Measurements from ENCODE around the gene USP10.
"Not testable (repeated sequence)": the region's sequence is repeated elsewhere in the genome, so short reads cannot be mapped to it uniquely, and the experiment has no call there.

USP10 gene

DNA sequence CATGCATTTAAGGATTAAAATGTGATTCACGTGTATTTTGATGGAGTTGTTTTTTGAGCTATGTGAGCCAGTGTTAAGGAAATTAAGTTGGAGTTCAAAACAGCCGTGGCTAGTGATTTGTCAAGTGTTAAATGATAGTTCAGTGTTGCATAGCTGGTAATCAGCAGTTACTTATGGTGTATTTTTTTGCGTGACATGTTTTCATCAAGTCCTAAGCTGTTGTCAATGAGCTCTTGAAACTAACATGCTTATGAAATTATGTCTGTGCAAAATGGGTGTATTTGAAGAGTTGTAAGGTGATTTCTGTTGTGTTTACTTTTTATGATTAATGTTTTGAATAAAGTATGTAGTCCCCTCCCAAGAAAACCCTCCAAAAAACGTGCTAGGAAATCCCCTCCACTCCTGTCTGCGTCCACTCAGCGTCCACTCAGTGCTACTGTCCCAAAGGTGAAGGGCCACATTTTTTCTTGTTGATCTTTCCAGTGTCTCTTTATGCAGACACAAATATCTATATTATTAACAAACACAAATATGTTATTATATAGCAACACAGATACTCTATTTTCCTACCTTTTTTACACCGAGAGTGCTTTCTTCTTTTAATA lies 30.0 kb downstream of the USP10 start:
- no peak for DNase-seq (ENCODE audit: low spot score)
- in situ Hi-C loops (cut with MboI; ENCODE audit: low sequenced_read_pairs, unreplicated experiment): loop anchor here (10.0 kb wide), 1 partner anchor 215 kb away; no protein-coding TSS in a partner anchor
- TF ChIP-seq, protein P1, sequence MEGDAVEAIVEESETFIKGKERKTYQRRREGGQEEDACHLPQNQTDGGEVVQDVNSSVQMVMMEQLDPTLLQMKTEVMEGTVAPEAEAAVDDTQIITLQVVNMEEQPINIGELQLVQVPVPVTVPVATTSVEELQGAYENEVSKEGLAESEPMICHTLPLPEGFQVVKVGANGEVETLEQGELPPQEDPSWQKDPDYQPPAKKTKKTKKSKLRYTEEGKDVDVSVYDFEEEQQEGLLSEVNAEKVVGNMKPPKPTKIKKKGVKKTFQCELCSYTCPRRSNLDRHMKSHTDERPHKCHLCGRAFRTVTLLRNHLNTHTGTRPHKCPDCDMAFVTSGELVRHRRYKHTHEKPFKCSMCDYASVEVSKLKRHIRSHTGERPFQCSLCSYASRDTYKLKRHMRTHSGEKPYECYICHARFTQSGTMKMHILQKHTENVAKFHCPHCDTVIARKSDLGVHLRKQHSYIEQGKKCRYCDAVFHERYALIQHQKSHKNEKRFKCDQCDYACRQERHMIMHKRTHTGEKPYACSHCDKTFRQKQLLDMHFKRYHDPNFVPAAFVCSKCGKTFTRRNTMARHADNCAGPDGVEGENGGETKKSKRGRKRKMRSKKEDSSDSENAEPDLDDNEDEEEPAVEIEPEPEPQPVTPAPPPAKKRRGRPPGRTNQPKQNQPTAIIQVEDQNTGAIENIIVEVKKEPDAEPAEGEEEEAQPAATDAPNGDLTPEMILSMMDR (IDR thresholded peaks at IDR 0.05; ENCODE audit: borderline replicate concordance, control extremely low read depth, extremely low read depth, insufficient read depth, missing control alignments): no peak

DNA sequence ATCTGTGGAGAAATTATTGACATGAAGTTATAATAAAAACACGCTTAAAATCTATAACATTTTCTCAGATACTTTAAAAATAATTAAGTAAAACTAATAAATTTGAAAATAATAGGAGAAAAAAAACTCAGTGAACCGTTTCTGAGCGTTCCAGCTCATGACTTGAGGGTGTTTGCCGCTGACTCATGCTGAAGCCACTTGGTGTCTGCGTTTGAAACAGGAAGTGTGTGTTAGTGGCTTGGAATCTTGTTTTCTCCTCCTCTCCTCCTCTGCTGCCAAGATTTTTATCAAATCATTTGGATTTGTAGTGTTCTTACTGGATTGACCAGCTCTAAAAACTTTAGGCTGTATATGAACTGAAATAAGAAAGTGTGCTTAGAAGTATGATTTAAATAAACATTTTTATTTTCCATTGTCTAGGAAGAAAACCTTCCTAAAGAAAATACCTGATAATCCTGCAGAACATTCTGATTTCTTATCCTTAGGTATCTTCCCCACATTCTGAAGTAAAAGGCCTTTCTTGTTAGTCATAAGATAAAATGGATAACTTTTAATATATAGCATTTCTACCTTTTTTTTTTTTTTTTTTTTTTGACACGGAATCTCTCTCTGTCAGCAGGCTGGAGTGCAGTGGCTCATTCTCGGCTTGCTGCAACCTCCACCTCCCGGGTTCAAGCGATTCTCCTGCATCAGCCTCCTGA lies 30.8 kb downstream of the USP10 start:
- in situ Hi-C loops (cut with MboI; ENCODE audit: low sequenced_read_pairs, unreplicated experiment): no loop called here
- TF ChIP-seq, protein P1 (IDR thresholded peaks at IDR 0.05; ENCODE audit: borderline replicate concordance, control extremely low read depth, extremely low read depth, insufficient read depth, missing control alignments): no peak
- DNase-seq (ENCODE audit: low spot score): peak; percentile 70

DNA sequence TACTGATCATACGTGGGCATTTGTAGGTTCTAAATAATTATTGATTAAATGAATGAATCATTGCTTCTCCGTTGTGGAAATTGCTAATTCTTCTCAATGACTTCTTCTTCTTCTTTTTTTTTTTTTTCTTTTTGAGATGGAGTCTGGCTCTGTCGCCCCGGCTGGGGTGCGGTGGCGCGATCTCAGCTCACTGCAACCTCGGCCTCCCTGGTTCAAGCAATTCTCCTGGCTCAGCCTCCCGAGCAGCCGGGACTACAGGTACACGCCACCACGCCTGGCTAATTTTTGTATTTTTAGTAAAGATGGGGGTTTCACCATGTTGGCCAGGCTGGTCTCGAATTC lies 32.5 kb downstream of the USP10 start:
- DNase-seq (ENCODE audit: low spot score); in situ Hi-C loops (cut with MboI; ENCODE audit: low sequenced_read_pairs, unreplicated experiment): not testable (repeated sequence)

DNA sequence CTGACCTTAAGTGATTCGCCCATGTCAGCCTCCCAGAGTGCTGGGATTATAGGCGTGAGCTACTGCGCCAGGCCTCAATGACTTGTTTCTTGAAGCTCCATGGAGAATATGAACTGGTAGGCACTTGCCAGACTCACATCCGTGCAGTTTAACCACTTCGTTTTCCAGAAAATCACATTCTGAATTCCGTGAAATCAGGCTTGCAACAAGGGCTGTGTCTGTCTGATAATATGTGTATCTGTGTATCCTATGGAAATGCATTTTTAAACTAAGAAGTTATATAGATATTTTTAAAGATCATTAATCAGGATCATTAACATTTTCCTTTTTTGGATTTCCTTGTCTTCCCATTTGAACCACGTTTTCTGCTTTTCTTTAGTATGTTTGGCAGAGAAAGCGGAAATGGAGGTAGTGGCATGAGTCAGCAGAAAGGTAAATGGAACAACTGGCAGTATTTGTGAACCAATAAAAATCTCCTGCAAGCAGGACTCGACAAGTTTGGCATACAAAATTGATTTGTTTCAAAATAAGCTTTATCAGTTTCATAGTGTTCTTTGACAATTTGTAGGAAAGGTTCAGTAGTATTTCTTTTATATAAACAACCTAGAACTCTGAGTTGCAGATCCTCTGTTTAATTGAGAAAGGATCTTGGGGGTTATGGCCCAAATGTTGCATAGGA lies 33.0 kb downstream of the USP10 start:
- in situ Hi-C loops (cut with MboI; ENCODE audit: low sequenced_read_pairs, unreplicated experiment): no loop called here
- no peak for DNase-seq (ENCODE audit: low spot score)
- TF ChIP-seq, protein P1 (IDR thresholded peaks at IDR 0.05; ENCODE audit: borderline replicate concordance, control extremely low read depth, extremely low read depth, insufficient read depth, missing control alignments): no peak

DNA sequence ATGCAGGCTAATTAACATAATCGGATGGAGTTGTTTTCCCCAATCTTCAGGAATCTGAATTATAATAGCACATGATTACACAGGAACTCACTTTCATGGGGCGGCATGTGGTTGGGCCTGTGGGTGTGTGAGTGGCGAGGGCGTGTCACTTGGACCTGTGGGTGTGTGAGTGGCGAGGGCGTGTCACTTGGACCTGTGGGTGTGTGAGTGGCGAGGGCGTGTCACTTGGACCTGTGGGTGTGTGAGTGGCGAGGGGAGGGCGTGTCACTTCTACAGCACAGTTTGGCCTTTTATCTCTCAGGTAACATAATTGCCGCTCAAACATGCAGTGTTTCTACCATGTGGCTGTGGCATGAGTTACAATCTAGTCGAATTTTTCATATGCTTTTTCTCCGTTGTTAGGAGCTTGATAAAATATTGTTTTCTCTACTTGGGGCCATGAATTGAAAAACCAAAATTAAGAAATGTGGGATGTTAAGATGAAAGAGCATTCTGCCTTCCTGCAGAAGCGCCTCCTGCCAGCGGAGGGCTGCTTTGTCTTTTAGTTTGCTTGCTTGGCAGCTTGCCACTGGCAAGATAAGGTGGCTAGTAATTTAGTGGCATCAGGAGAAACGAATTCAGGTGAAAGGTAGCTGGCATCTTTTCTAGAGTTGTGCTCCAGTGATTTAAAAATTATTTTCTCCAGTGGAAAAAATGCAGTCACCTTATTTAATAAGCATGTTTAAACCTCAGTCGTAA lies 36.2 kb downstream of the USP10 start:
- TF ChIP-seq, protein P1 (IDR thresholded peaks at IDR 0.05; ENCODE audit: borderline replicate concordance, control extremely low read depth, extremely low read depth, insufficient read depth, missing control alignments): no peak
- no peak for DNase-seq (ENCODE audit: low spot score)
- in situ Hi-C loops (cut with MboI; ENCODE audit: low sequenced_read_pairs, unreplicated experiment): no loop called here

DNA sequence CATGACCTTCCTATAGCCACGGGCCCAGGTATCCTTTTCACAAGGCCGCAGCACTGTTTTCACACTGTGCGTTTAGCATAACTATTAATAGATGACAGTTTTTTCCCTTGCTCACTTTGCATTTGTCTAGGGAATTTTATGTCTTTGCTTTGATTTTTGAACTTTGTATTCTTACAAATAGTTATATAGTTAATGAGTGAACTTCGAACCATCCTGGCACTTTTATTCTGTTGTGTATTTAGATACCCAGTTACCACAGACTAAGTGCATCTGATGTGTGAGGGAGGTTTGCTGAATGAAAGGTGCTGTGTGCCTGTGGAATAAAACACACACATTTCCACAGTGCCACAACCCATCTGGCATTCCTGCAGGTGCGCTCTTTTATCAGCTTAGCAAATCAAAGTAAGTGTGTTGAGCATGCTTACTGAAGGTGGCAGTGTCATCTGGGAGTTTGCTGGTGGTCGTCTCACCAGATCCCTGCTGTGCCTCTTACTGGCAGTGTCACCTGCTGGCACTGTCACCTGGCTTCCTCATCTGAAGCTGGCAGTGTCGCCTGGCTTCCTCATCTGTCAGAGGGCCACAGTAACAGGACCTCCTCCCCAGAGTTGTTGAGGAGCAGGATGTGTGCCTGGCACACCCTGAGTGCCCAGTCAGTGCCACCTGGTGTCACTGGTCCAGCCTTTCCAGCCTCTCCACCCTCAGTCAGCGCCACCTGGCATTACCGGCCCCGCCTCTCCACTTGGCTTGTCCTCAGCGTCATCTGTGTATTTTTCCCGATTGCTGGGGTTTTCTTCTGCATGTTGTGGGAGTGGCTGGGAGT lies 37.6 kb downstream of the USP10 start:
- in situ Hi-C loops (cut with MboI; ENCODE audit: low sequenced_read_pairs, unreplicated experiment): no loop called here

More for the DNA sequence above, 37.6 kb downstream of the USP10 start:
- DNase-seq (ENCODE audit: low spot score): no peak
- TF ChIP-seq, protein P1 (IDR thresholded peaks at IDR 0.05; ENCODE audit: borderline replicate concordance, control extremely low read depth, extremely low read depth, insufficient read depth, missing control alignments): no peak
